GM20431 (cell line): Measurements from ENCODE around the gene GLRX3.
"Not testable (repeated sequence)": the region's sequence is repeated elsewhere in the genome, so short reads cannot be mapped to it uniquely, and the experiment has no call there.

Experiments
- in situ Hi-C: fragments of 300-500 bp; cut with MseI, MboI; formaldehyde crosslinking; loops from one replicate; pipeline ENCODE4 v1.15.0; 2020; ENCODE audit warnings: low sequenced_read_pairs; ENCODE audit not compliant: unreplicated experiment

GLRX3 gene

DNA sequence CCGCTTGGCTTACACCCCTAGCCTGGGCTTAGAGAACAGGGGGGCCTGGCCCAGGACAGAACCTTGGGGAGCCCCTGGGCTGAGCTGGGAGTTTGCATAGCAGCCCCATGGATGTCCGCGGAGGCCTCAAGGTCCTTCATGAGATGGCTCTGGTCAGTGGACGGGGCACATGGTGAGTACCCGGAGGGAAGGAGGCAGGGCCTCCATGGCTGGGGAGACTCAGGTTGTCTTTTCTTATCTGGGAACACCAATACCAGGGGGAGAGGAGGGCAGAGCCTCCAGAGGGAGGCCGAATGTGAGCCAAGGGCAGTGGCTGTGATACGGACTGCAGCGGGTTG lies 64.8 kb downstream of the GLRX3 start:
- in situ Hi-C loops: no loop called here

DNA sequence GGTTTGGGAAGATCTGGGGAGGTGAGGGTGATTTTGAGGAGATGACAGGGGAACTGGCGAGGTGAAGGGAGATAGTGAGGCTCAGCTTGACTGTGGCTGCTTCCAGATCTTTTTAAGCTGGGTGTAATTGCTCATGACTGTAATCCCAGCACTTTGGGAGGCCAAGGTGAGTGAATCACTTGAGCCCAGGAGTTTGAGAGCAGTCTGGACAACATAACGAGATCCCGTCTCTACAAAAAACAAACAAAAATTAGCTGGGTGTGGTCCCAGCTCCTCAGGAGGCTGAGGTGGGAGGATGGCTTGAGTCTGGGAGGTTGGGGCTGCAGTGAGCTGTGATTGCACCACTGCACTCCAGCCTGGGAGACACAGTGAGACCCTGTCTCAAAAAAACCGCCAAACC lies 66.0 kb downstream of the GLRX3 start:
- in situ Hi-C loops: not testable (repeated sequence)

- in situ Hi-C loops: no loop called here
These were observed 66.9 kb downstream of the GLRX3 start for GRCh38 chr10:130202984-130203621.

DNA sequence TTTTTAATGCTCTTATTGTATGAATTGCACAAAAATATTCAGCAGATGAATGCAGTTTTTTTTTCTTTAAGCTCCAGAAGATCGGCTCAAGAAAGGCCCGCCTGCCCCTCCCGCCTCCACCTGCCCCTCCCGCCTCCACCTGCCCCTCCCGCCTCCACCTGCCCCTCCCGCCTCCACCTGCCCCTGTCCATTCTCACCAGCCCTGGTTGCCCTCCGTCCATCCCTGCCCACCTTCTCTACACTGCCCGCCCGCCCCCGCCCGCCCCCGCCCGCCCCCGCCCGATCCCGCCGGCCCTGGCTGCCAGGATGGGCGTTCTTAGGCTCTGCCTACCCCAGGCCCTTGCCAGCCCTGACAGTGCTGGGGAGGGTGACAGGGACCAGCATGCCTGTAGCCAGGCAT lies 67.4 kb downstream of the GLRX3 start:
- in situ Hi-C loops: no loop called here

- in situ Hi-C loops: no loop called here
These were observed 70.1 kb downstream of the GLRX3 start for GRCh38 chr10:130206216-130206737.

DNA sequence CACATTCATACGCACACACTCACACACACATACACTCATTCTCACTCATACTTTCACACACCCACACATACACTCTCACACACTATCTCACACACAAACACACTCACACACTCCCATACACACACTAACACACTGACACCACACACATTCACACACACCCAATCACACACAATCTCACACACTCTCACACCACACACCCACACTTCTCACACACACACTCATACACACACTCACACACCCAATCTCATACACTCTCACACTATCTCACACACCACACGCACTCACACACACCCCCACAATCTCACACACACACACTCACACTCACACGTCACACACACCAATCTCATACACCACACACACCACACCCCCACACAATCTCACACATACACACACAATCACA lies 71.0 kb downstream of the GLRX3 start:
- in situ Hi-C loops: no loop called here

DNA sequence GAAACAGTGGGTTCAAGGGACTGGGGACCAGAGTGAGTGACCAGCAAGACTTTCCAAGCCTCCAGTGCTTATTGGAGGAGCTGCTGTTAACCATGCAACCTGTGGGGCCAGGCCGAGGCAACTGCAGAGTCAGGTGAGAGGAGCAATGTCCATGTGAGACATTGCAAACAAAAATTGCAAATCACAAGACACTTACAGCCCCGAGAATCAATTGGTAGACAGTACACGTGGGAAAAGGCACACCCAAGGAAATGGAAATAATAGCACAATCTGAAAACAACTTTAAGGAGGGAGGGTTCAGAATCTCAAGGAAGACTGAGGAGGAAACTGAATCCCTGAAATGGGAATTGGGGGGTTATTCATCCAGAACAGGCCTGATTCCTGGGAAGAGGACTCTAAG lies 72.6 kb downstream of the GLRX3 start:
- in situ Hi-C loops: no loop called here

DNA sequence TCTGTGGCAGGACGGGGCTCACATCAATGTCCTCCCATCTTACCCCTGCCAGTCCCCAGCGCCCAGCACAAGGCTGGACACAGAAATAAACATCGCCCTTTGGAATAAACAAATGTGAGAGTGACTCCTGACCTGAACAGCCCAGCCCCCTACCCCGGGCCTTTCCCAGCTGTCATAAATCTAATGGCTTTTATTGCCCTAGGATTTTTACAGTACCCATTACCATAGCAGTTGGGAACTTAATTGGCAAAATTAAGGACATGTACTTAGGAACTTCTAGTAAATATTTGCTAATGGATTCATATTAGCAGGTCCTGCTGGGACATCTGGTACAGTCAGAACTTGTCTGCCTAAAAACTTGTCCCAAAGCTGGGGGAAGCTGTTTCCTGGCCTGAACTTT lies 76.6 kb downstream of the GLRX3 start:
- in situ Hi-C loops: no loop called here

- in situ Hi-C loops: no loop called here
These were observed 77.3 kb downstream of the GLRX3 start for GRCh38 chr10:130213286-130214080.

- in situ Hi-C loops: no loop called here
These were observed 78.2 kb downstream of the GLRX3 start for GRCh38 chr10:130214431-130214830.

GRCh38 chr10:130215151-130215930 lies 79.2 kb downstream of the GLRX3 start:
- in situ Hi-C loops: no loop called here

GRCh38 chr10:130215931-130216231 lies 79.7 kb downstream of the GLRX3 start:
- in situ Hi-C loops: no loop called here

GRCh38 chr10:130218181-130218641 lies 82.0 kb downstream of the GLRX3 start:
- in situ Hi-C loops: no loop called here

GRCh38 chr10:130218936-130219335 lies 82.7 kb downstream of the GLRX3 start:
- in situ Hi-C loops: no loop called here

- in situ Hi-C loops: no loop called here
These were observed 84.3 kb downstream of the GLRX3 start for GRCh38 chr10:130220251-130221185.

DNA sequence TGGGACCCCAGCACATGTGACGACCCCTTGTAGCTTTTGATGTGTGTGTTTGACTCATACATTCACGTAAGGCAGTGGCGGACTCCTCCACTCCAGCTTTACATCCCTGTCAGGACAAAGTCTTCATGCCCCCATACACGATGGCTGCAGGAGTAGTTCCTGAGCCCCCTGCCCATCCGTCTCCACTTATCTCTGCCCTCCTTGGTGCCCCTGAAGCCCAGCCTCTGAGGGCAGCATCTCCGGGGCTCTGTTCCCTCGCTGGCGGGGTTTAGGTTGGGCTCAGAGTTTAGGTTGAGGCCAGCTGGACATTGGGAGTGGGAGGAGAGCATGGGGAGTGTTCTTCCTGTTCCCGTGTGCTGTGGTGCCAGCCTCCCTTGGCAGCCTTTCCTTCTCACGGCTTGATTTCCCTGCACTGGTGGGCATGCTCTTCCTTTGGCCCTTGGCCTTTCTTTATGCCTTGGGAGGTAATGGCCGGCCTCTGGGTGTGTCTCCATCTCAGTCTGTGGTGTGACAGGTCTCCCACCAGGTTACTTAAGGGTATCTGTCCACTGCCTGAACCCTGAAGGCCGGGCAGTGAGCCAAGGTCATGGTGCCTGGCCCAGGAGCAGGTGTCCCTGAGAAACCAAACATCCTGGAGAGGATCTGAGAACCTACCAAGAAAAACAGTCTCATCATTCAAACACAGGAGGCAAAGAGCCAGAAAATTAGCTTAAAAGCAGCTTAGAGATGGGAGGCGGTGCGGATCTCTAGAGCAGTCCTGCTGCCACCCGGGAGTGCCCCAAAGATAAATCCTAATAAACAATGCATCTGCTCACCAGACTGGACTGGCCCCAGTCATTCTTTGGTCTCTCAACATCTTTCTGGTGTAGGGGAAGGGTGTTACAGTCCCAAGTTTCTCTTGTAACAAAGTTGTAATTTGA lies 85.5 kb downstream of the GLRX3 start:
- in situ Hi-C loops: no loop called here

DNA sequence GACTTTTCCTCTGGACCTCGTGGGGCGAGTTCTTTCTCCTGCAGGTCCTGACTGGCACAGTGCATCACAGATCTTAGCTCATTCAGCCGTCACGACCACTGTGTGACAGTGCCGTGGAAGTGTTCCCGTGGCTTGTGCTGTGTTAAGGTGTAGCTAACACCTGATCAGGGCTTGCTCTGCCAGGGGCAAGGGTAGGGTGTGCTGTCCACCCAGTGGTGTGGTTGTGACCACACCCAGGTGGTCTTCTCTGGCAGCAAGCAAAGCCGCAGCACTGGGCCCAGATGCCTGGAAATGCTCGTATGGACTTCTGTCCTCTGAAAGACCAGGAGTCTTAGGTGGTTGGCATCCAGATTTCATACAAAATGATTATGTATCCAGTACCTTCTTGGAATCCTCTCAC lies 86.2 kb downstream of the GLRX3 start:
- in situ Hi-C loops: no loop called here

DNA sequence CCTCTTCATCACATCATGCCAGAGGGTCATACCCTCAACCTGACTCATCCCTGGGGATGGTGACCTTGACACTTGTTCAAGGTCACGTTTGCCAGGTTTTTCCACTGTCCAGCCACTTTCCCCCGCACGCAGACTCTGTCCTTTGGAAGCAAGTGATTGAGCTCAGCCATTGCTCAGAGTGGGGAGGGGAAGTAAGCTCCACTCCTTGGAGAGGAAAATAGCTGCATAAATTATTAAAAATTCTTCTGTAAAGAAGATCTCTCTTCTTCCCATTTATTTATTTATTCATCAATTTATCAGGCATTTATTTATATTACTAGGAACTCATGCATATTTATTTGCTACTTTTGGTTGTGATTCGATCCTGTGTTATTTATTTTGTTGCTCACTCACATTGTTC lies 88.0 kb downstream of the GLRX3 start:
- in situ Hi-C loops: no loop called here

- in situ Hi-C loops: no loop called here
These were observed 89.8 kb downstream of the GLRX3 start for GRCh38 chr10:130226012-130226411.
